Dedifferentiated amniotic fluid mesenchymal stem cell (primary cell): ENCODE data around the gene CCND2.
A peak's percentile ranks its signal among the peaks of the same experiment; 100 is the strongest.

ENCODE experiments used
- DNase-seq: peaks from one replicate; pipeline ENCODE4 v3.0.0-alpha.2; 2016; ENCODE audit errors: extremely low spot score

The CCND2 gene

GRCh38 chr12:4276524-4277204 is 3.1 kb downstream of the CCND2 start:
- DNase-seq: peak; percentile 91

GRCh38 chr12:4277205-4277543 is 3.6 kb downstream of the CCND2 start:
- no peak for DNase-seq

- no peak for DNase-seq
These were observed 4.3 kb downstream of the CCND2 start for GRCh38 chr12:4277857-4278256.

GRCh38 chr12:4278329-4279197 is 5.0 kb downstream of the CCND2 start:
- DNase-seq: no peak

GRCh38 chr12:4279198-4279690 is 5.7 kb downstream of the CCND2 start:
- DNase-seq: no peak

GRCh38 chr12:4280351-4281163 is 7.0 kb downstream of the CCND2 start:
- DNase-seq: no peak

GRCh38 chr12:4281173-4281654 is 7.7 kb downstream of the CCND2 start:
- no peak for DNase-seq

GRCh38 chr12:4282103-4282891 is 8.7 kb downstream of the CCND2 start:
- no peak for DNase-seq

GRCh38 chr12:4282892-4283511 is 9.4 kb downstream of the CCND2 start:
- no peak for DNase-seq

GRCh38 chr12:4283512-4284255 is 10.1 kb downstream of the CCND2 start:
- no peak for DNase-seq

GRCh38 chr12:4284306-4284705 is 10.7 kb downstream of the CCND2 start:
- no peak for DNase-seq

GRCh38 chr12:4285070-4285469 is 11.5 kb downstream of the CCND2 start:
- no peak for DNase-seq

- DNase-seq: no peak
These were observed 12.7 kb downstream of the CCND2 start for GRCh38 chr12:4286228-4286627.

- no peak for DNase-seq
These were observed 13.3 kb downstream of the CCND2 start for GRCh38 chr12:4286771-4287317.

- no peak for DNase-seq
These were observed 14.0 kb downstream of the CCND2 start for GRCh38 chr12:4287325-4288211.

GRCh38 chr12:4288296-4289131 is 15.0 kb downstream of the CCND2 start:
- no peak for DNase-seq

- no peak for DNase-seq
These were observed 15.8 kb downstream of the CCND2 start for GRCh38 chr12:4289231-4289878.
